GM10847 (cell line): ENCODE measurements around the gene ITGB8.

Source experiments
- POLR2A ChIP-seq: IDR thresholded peaks from 2 replicates; pipeline ENCODE4 v1.6.1; 2011; ENCODE audit not compliant: insufficient read length; ENCODE audit errors: extremely low read depth

Gene ITGB8

DNA sequence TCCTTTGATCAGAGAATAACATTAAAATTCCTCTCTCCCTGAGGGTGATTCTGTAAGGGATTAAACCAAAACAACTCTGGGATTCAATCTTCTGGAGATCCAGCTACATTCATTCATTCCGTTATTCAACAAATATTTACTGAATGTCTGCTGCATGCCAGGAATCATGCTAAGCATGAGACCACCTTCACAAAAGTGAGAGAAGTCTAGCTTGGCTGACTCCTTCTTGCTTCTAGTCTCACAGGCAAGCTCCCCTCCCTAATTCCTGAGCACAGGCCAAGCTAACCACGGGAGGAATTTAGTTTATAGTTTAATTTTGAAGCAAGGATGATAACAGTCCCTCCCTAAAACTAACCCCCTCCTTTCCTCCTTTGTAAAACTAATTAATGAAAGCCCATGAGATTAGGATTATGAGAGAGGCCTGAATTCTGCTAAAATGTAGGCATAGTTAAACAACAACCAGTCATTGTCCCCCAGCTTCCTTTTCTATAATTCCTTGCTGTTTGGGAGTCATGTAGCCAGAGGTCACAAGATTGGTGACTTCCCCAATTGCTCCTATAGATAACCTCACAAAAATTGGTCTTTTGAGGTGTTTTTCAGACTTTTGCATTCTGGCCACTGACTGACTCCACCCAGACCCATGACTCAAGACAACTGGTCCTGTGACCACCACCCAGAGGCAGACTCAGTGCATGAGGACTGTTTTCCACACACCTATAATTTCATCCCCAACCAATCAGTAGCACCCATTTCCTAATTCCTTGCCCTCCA, 113.5 kb downstream of the ITGB8 start:
- TF ChIP-seq POLR2A: no peak

GRCh38 chr7:20447021-20447650, 116.4 kb downstream of the ITGB8 start:
- TF ChIP-seq POLR2A: no peak

- TF ChIP-seq POLR2A: no peak
Measured at GRCh38 chr7:20449176-20449575, 118.5 kb downstream of the ITGB8 start.

DNA sequence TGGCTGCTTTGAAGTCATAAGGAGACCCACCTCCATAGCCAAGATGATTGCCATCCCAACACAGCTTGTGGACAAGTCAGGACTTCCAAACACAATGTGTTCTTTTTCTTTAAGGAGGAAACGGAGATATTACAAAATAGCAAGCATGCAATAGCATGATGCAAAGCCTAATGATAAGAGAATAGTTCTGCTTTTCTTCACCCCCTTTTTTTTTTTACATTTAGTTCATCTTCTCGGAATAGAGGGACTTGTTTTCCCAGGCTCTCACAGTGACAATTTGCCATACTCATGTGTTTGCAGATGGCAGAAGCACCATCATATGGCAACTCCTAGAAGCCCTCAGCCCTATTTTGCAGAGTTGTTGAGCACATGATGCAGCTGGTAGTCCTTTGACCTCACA, 119.8 kb downstream of the ITGB8 start:
- TF ChIP-seq POLR2A: no peak

GRCh38 chr7:20454202-20454601, 123.5 kb downstream of the ITGB8 start:
- TF ChIP-seq POLR2A: no peak

DNA sequence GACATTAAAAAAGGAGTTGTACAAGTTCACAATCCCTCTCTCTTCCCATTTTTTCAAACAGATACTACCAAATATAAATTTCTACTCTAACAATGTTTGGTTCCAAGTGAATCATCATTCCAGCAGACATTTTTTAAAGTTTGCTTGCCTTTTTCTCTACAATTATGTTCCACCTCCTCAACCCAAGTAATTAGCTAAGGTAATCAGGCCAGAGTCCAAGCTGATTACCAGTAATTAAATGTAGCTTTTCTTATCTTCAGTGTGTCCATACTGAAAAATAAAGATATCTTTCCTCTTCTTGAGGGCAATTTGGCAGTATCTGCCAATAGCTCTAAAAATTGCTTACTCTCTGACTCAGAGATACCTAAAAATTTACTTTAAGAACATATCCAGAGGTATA, 126.0 kb downstream of the ITGB8 start:
- no peak for TF ChIP-seq POLR2A

GRCh38 chr7:20458521-20458920, 127.8 kb downstream of the ITGB8 start:
- no peak for TF ChIP-seq POLR2A

DNA sequence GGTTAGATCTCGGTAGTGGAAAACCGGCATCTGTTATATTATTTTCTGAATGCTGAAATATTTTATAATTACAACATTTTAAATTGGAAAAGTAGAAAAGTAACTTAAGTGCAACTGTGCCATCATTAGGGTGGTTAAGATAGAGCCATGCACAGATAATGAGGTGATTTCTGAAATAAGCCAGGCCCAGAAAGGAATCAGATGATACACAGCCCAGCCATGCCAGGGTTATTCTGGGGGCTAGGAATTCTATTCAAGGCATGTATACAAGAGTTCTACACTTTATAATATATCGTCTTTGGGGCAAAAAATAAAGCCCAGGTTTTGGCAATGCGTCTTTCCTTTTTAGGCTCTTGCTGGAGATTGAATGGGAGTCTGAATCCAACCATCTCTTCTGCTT, 128.7 kb downstream of the ITGB8 start:
- TF ChIP-seq POLR2A: no peak

DNA sequence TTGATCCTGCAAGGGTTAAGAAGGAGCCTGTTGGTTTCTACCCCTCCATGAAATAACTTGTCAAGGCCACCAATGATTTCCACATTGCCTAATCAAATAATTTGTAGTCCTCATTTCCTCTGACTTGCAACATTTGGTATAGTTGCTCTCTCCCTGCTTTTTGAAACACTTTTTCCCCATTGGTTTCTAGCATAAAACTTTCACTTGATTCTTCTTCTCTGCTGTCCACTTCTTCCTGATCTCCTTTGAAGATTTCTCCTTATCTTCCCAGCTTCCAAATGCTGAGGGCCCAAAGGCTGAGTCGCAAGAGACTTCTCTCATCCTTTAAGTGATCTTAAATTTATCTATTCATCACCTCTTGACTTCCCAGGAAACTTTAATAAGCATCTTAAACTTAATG, 134.2 kb downstream of the ITGB8 start:
- no peak for TF ChIP-seq POLR2A
